SK-N-SH (cell line): Measurements from ENCODE around the gene FKBP5. TPM values are rescaled to one million over a fixed set of nuclear protein-coding genes. Genes with fewer than 3 reads are reported as not detected.

Experiments
- CTCF ChIA-PET: fragments of 300-600, 350-600 bp; formaldehyde crosslinking; extraction: SDS; loops from one replicate; lab custom pipeline; 2021; lab: Yijun Ruan, JAX
- POLR2A ChIA-PET: fragments of 350-600 bp; sonication (Branson Sonifier 250); formaldehyde crosslinking; extraction: SDS; loops from one replicate; lab custom pipeline; 2020; ENCODE audit warnings: antibody characterized with exemption, inconsistent platforms; lab: Yijun Ruan, JAX
- DNase-seq: peaks from one replicate; pipeline ENCODE4 v3.0.0; 2012
- H2AFZ ChIP-seq: fragments of 200-600 bp; sonication (generic); 2 replicates; pipeline ENCODE4 v1.8.1; 2016; ENCODE audit warnings: antibody characterized with exemption, mild to moderate bottlenecking, low read depth
- H3F3A ChIP-seq: fragments of 200-600 bp; sonication (generic); replicated peaks from 2 replicates; pipeline ENCODE3; 2016; ENCODE audit warnings: antibody characterized with exemption, mild to moderate bottlenecking; ENCODE audit not compliant: insufficient read depth
- H3K27ac ChIP-seq, 2 experiments: fragments of 200-500 bp in 1 of 2; fragments of 200-600 bp in 1 of 2; sonication (Bioruptor generic) in 1 of 2; sonication (generic), shearing (Covaris generic) in 1 of 2; 2 replicates each; pipeline versions ENCODE4 v1.5.1 to v1.6.1; 2014 to 2016; ENCODE audit warnings: low read depth in 2 of 2, inconsistent platforms in 1 of 2, low read length in 1 of 2, mild to moderate bottlenecking in 1 of 2, mixed read lengths in 1 of 2
- H3K27me3 ChIP-seq: fragments of 200-600 bp; sonication (generic), shearing (Covaris generic); 2 replicates; pipeline ENCODE4 v1.6.1; 2016; ENCODE audit warnings: mixed run types; ENCODE audit not compliant: insufficient read depth
- H3K36me3 ChIP-seq, 2 experiments: fragments of 200-500 bp in 1 of 2; fragments of 200-600 bp in 1 of 2; sonication (Bioruptor generic) in 1 of 2; sonication (generic) in 1 of 2; replicated peaks in 1 of 2; 2 replicates each; pipeline versions ENCODE3 to v1.5.1; 2014 to 2016; ENCODE audit warnings: low read length in 1 of 2, mild to moderate bottlenecking in 1 of 2; ENCODE audit not compliant: insufficient read depth in 2 of 2, control insufficient read depth in 1 of 2
- H3K4me1 ChIP-seq, 2 experiments: fragments of 200-500 bp in 1 of 2; fragments of 200-600 bp in 1 of 2; sonication (Bioruptor generic) in 1 of 2; sonication (generic), shearing (Covaris generic) in 1 of 2; 2 replicates each; pipeline versions ENCODE4 v1.5.1 to v1.6.1; 2014 to 2016; ENCODE audit warnings: low read depth in 1 of 2, low read length in 1 of 2, mixed run types in 1 of 2; ENCODE audit not compliant: insufficient read depth in 2 of 2, control insufficient read depth in 1 of 2
- H3K4me2 ChIP-seq: fragments of 200-600 bp; sonication (generic), shearing (Covaris generic); 2 replicates; pipeline ENCODE4 v1.6.1; 2017; ENCODE audit warnings: mixed run types
- H3K4me3 ChIP-seq, 2 experiments: fragments of 200-500 bp in 1 of 2; fragments of 200-600 bp in 1 of 2; sonication (Bioruptor generic) in 1 of 2; sonication (generic), shearing (Covaris generic) in 1 of 2; 2 replicates each; pipeline versions ENCODE4 v1.5.1 to v1.8.1; 2014 to 2016; ENCODE audit warnings: low read depth in 2 of 2, inconsistent platforms in 1 of 2, low read length in 1 of 2, mild to moderate bottlenecking in 1 of 2, mixed read lengths in 1 of 2, moderate library complexity in 1 of 2
- H3K79me2 ChIP-seq: fragments of 200-600 bp; sonication (generic); 2 replicates; pipeline ENCODE4 v1.8.1; 2017; ENCODE audit warnings: mild to moderate bottlenecking; ENCODE audit not compliant: insufficient read depth
- H3K9ac ChIP-seq: fragments of 200-600 bp; sonication (generic); 2 replicates; pipeline ENCODE4 v1.6.1; 2017; ENCODE audit warnings: mixed run types
- H3K9me2 ChIP-seq: fragments of 200-600 bp; sonication (generic); 2 replicates; pipeline ENCODE4 v1.6.1; 2017; ENCODE audit warnings: mixed run types
- H3K9me3 ChIP-seq: fragments of 200-600 bp; sonication (generic); 2 replicates; pipeline ENCODE4 v1.6.1; 2017; ENCODE audit warnings: mixed run types, mild to moderate bottlenecking, moderate library complexity
- H4K20me1 ChIP-seq: fragments of 200-600 bp; sonication (generic); 2 replicates; pipeline ENCODE4 v1.6.1; 2017; ENCODE audit warnings: mild to moderate bottlenecking, mixed run types; ENCODE audit not compliant: insufficient read depth
- EZH2phosphoT487 ChIP-seq: fragments of 200-600 bp; sonication (generic); IDR thresholded peaks from 2 replicates; pipeline ENCODE4 v1.6.1; 2017; ENCODE audit warnings: low read depth, mixed run types, mild to moderate bottlenecking, antibody characterized with exemption, moderate library complexity, borderline replicate concordance
- FOSL2 ChIP-seq: IDR thresholded peaks from 2 replicates; pipeline ENCODE4 v1.4.0; 2012; ENCODE audit warnings: low read depth, mild to moderate bottlenecking, moderate library complexity, borderline replicate concordance
- GABPA ChIP-seq: IDR thresholded peaks from 2 replicates; pipeline ENCODE4 v1.4.0; 2012; ENCODE audit warnings: low read depth, mild to moderate bottlenecking
- GATA2 ChIP-seq: sonication (generic); formaldehyde crosslinking; IDR thresholded peaks from 2 replicates; pipeline ENCODE4 v1.5.0; 2020; ENCODE audit warnings: mild to moderate bottlenecking, missing genetic modification reagents
- MEF2A ChIP-seq: IDR thresholded peaks from 2 replicates; pipeline ENCODE4 v1.4.0; 2012; ENCODE audit warnings: low read depth, borderline replicate concordance
- NRF1 ChIP-seq: IDR thresholded peaks from 2 replicates; pipeline ENCODE4 v1.6.1; 2012; ENCODE audit warnings: low read depth, mild to moderate bottlenecking, low read length
- PBX3 ChIP-seq: IDR thresholded peaks from 2 replicates; pipeline ENCODE4; 2012
- POLR2AphosphoS5 ChIP-seq: IDR thresholded peaks from 2 replicates; pipeline ENCODE4 v1.6.1; 2012; ENCODE audit warnings: low read depth, low read length
- RAD21 ChIP-seq: IDR thresholded peaks from 2 replicates; pipeline ENCODE4 v1.6.1; 2012; ENCODE audit warnings: mild to moderate bottlenecking, low read length
- REST ChIP-seq: IDR thresholded peaks from 2 replicates; pipeline ENCODE4 v1.6.1; 2012; ENCODE audit warnings: mild to moderate bottlenecking, low read depth, low read length, moderate library complexity
- RFX5 ChIP-seq: IDR thresholded peaks from 2 replicates; pipeline ENCODE4 v1.6.1; 2012; ENCODE audit warnings: mild to moderate bottlenecking, improper control_type of control experiment, low read length
- SIN3A ChIP-seq: IDR thresholded peaks from 2 replicates; pipeline ENCODE4 v1.6.1; 2012; ENCODE audit warnings: low read depth, mild to moderate bottlenecking, low read length, moderate library complexity, borderline replicate concordance
- TCF12 ChIP-seq: IDR thresholded peaks from 2 replicates; pipeline ENCODE4 v1.4.0; 2012
- TEAD4 ChIP-seq: IDR thresholded peaks from 2 replicates; pipeline ENCODE4 v1.4.0; 2012; ENCODE audit warnings: mild to moderate bottlenecking, borderline replicate concordance; ENCODE audit not compliant: insufficient read depth
- ZBTB33 ChIP-seq: IDR thresholded peaks from 2 replicates; pipeline ENCODE4 v1.4.0; 2012; ENCODE audit warnings: low read depth, borderline replicate concordance
- WGBS: methylation state at CpG from one replicate; pipeline ENCODE4 v1.1.6; 2017; ENCODE audit warnings: low lambda C conversion rate; 5-methylcytosine and 5-hydroxymethylcytosine counted together
- polyA plus RNA-seq, 3 experiments: library from polyadenylated mRNA; depleted of rRNA; stranded (reverse); fragments of >200 nt; gene quantifications; 2 replicates each; pipeline ENCODE4 v1.2.3, GENCODE V29; 2012
- TF ChIP-seq, protein P1 (sequence below): fragments of 150-350 bp; IDR thresholded peaks from 2 replicates; pipeline ENCODE4 v1.6.1; 2016; ENCODE audit warnings: mild to moderate bottlenecking, low read depth, low read length
- TF ChIP-seq, protein P2 (sequence below): fragments of 200-600 bp; sonication (generic); IDR thresholded peaks from 2 replicates; pipeline ENCODE4 v1.6.1; 2017; ENCODE audit warnings: antibody characterized with exemption, mild to moderate bottlenecking, moderate library complexity

The FKBP5 gene
- polyA plus RNA-seq, 1 of the 3 experiments (the other 2 are of a cell fraction): 5.1 TPM

GRCh38 chr6:35717449-35718374 is 29.0 kb upstream of the FKBP5 start:
- Histone ChIP-seq H4K20me1 (no peaks in the 10 kb centered on the region), H3K9me3 (no peaks in the 10 kb centered on the region), H2AFZ (no peak overlapping the region), H3K36me3 (no peaks in the 10 kb centered on the region), H3K27ac (no peak overlapping the region), H3F3A (no peaks in the 10 kb centered on the region), H3K4me1 (peaks cover 7 to 16% of the 10 kb centered on the region in 2 experiments; a peak in 1 of 4 replicates), H3K4me2 (no peak overlapping the region), H3K9ac (no peak overlapping the region), H3K27me3 (no peaks in the 10 kb centered on the region; the same call in 1 of the 2 replicates), H3K4me3 (no peak overlapping the region), H3K9me2 (no peaks in the 10 kb centered on the region), H3K79me2 (no peaks in the 10 kb centered on the region)
- no peak for TF ChIP-seq RFX5
- no peak for TF ChIP-seq REST
- TF ChIP-seq, protein P1, sequence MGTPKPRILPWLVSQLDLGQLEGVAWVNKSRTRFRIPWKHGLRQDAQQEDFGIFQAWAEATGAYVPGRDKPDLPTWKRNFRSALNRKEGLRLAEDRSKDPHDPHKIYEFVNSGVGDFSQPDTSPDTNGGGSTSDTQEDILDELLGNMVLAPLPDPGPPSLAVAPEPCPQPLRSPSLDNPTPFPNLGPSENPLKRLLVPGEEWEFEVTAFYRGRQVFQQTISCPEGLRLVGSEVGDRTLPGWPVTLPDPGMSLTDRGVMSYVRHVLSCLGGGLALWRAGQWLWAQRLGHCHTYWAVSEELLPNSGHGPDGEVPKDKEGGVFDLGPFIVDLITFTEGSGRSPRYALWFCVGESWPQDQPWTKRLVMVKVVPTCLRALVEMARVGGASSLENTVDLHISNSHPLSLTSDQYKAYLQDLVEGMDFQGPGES: no peak
- no peak for TF ChIP-seq MEF2A
- no peak for TF ChIP-seq ZBTB33
- no peak for TF ChIP-seq EZH2phosphoT487
- TF ChIP-seq, protein P2, sequence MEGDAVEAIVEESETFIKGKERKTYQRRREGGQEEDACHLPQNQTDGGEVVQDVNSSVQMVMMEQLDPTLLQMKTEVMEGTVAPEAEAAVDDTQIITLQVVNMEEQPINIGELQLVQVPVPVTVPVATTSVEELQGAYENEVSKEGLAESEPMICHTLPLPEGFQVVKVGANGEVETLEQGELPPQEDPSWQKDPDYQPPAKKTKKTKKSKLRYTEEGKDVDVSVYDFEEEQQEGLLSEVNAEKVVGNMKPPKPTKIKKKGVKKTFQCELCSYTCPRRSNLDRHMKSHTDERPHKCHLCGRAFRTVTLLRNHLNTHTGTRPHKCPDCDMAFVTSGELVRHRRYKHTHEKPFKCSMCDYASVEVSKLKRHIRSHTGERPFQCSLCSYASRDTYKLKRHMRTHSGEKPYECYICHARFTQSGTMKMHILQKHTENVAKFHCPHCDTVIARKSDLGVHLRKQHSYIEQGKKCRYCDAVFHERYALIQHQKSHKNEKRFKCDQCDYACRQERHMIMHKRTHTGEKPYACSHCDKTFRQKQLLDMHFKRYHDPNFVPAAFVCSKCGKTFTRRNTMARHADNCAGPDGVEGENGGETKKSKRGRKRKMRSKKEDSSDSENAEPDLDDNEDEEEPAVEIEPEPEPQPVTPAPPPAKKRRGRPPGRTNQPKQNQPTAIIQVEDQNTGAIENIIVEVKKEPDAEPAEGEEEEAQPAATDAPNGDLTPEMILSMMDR: no peak
- no peak for TF ChIP-seq GATA2 (CRISPR knock-in tag)
- TF ChIP-seq POLR2AphosphoS5: no peak
- TF ChIP-seq GABPA: no peak
- no peak for TF ChIP-seq SIN3A
- no peak for TF ChIP-seq TCF12
- no peak for TF ChIP-seq PBX3
- TF ChIP-seq FOSL2: no peak
- TF ChIP-seq TEAD4: no peak
- no peak for TF ChIP-seq NRF1
- TF ChIP-seq RAD21: no peak
- WGBS: 90% methylated on average over 19 of the region's 19 CpGs
- ChIA-PET CTCF (interaction anchor here (1.2 kb wide), 1 partner anchor 19 kb away, joined by 3 read pairs; the partner anchor contains the start of gene ARMC12), POLR2A (no interaction called here)
- DNase-seq: no peak
